HG02588 (cell line): ENCODE data around the gene TBC1D7.

ENCODE experiments used
- ATAC-seq: cut with Tn5 transposase; IDR thresholded peaks from one replicate; pipeline ENCODE4 v1.9.1; 2021; ENCODE audit warnings: mild to moderate bottlenecking, moderate library complexity; ENCODE audit not compliant: unreplicated experiment

The TBC1D7 gene

GRCh38 chr6:13357551-13358075 lies 29.3 kb upstream of the TBC1D7 start:
- ATAC-seq, result no peak

- peak; percentile 82 for ATAC-seq
These were observed 27.9 kb upstream of the TBC1D7 start for GRCh38 chr6:13355999-13356785.

- no peak for ATAC-seq
These were observed 27.0 kb upstream of the TBC1D7 start for GRCh38 chr6:13355043-13355945.

GRCh38 chr6:13354331-13355042 lies 26.1 kb upstream of the TBC1D7 start:
- ATAC-seq, result no peak

- no peak for ATAC-seq
These were observed 23.8 kb upstream of the TBC1D7 start for GRCh38 chr6:13352165-13352564.

GRCh38 chr6:13351271-13351670 lies 22.9 kb upstream of the TBC1D7 start:
- ATAC-seq, result no peak

- ATAC-seq, result no peak
These were observed 21.6 kb upstream of the TBC1D7 start for GRCh38 chr6:13349811-13350506.

- ATAC-seq, result no peak
These were observed 20.2 kb upstream of the TBC1D7 start for GRCh38 chr6:13348334-13349113.

- no peak for ATAC-seq
These were observed 17.9 kb upstream of the TBC1D7 start for GRCh38 chr6:13346245-13346644.

GRCh38 chr6:13342414-13343019 lies 14.2 kb upstream of the TBC1D7 start:
- ATAC-seq, result no peak

- no peak for ATAC-seq
These were observed 11.7 kb upstream of the TBC1D7 start for GRCh38 chr6:13339863-13340630.

- no peak for ATAC-seq
These were observed 9.7 kb upstream of the TBC1D7 start for GRCh38 chr6:13338038-13338437.

GRCh38 chr6:13336553-13336952 lies 8.2 kb upstream of the TBC1D7 start:
- ATAC-seq, result no peak

GRCh38 chr6:13334953-13335352 lies 6.6 kb upstream of the TBC1D7 start:
- no peak for ATAC-seq

- no peak for ATAC-seq
These were observed 4.0 kb upstream of the TBC1D7 start for GRCh38 chr6:13332349-13332706.

- ATAC-seq, result no peak
These were observed 3.4 kb upstream of the TBC1D7 start for GRCh38 chr6:13331516-13332348.

- no peak for ATAC-seq
These were observed 492 bp upstream of the TBC1D7 start for GRCh38 chr6:13328875-13329183.

GRCh38 chr6:13327691-13328075 lies 654 bp downstream of the TBC1D7 start:
- ATAC-seq, result no peak
